Endodermal cell (in vitro differentiated cells): ENCODE data around the gene CRACR2B. TPM values are rescaled to one million over a fixed set of nuclear protein-coding genes. Genes with fewer than 3 reads are reported as not detected.

ENCODE experiments used
- DNase-seq: peaks from one replicate; pipeline ENCODE4 v3.0.0-alpha.2; 2017
- H3K27ac ChIP-seq: 2 replicates; pipeline ENCODE4 v1.5.1; 2013; ENCODE audit warnings: mild to moderate bottlenecking, low read depth, low read length, moderate library complexity
- H3K27me3 ChIP-seq: 2 replicates; pipeline ENCODE4 v1.6.1; 2013; ENCODE audit warnings: mild to moderate bottlenecking, low read length, moderate library complexity; ENCODE audit not compliant: insufficient read depth, control insufficient read depth, poor library complexity, severe bottlenecking
- H3K36me3 ChIP-seq: 2 replicates; pipeline ENCODE4 v1.7.0; 2013; ENCODE audit warnings: mild to moderate bottlenecking, low read length, moderate library complexity; ENCODE audit not compliant: control insufficient read depth, insufficient read depth
- H3K4me1 ChIP-seq: one replicate; pipeline ENCODE4 v1.7.0; 2013; ENCODE audit warnings: low read length; ENCODE audit not compliant: control insufficient read depth, insufficient read depth
- H3K4me3 ChIP-seq: 2 replicates; pipeline ENCODE4 v1.5.1; 2013; ENCODE audit warnings: mild to moderate bottlenecking, low read length, moderate library complexity
- H3K9ac ChIP-seq: 2 replicates; pipeline ENCODE4 v1.6.1; 2013; ENCODE audit warnings: mild to moderate bottlenecking, low read length, moderate library complexity; ENCODE audit not compliant: poor library complexity, severe bottlenecking; ENCODE audit errors: extremely low read depth
- H3K9me3 ChIP-seq: 2 replicates; pipeline ENCODE4 v1.6.1; 2013; ENCODE audit warnings: mild to moderate bottlenecking, low read length, moderate library complexity; ENCODE audit not compliant: control insufficient read depth
- H3K27ac Mint-ChIP-seq: 2 replicates; pipeline ENCODE4 v1.8.0; 2020; ENCODE audit warnings: mixed read lengths
- H3K27me3 Mint-ChIP-seq: 2 replicates; pipeline ENCODE4 v1.8.0; 2021; ENCODE audit warnings: mild to moderate bottlenecking, mixed read lengths; ENCODE audit not compliant: insufficient read depth
- H3K36me3 Mint-ChIP-seq: 2 replicates; pipeline ENCODE4 v1.8.0; 2020; ENCODE audit warnings: low read depth, mixed read lengths
- H3K4me1 Mint-ChIP-seq: 2 replicates; pipeline ENCODE4 v1.8.0; 2020; ENCODE audit warnings: mixed read lengths
- H3K4me3 Mint-ChIP-seq: 2 replicates; pipeline ENCODE4 v1.8.0; 2020; ENCODE audit warnings: mild to moderate bottlenecking, moderate library complexity, mixed read lengths
- H3K9me3 Mint-ChIP-seq: 2 replicates; pipeline ENCODE4 v1.8.0; 2020; ENCODE audit warnings: mild to moderate bottlenecking, mixed read lengths
- CTCF ChIP-seq: fragments of 200-600 bp; sonication (generic); conservative IDR thresholded peaks from 2 replicates; pipeline ENCODE4 v1.5.0; 2021; ENCODE audit warnings: antibody characterized with exemption, mild to moderate bottlenecking
- WGBS, 2 experiments: methylation state at CpG; one replicate each; pipeline versions ENCODE4 v1.1.5 to v1.1.7; 2013; ENCODE audit warnings: missing lambda C conversion rate in 2 of 2, mixed read lengths in 1 of 2; ENCODE audit not compliant: insufficient coverage in 1 of 2, insufficient read length in 1 of 2; 5-methylcytosine and 5-hydroxymethylcytosine counted together
- total RNA-seq, 2 donors: library from RNA; stranded (reverse); fragmentation: NEBNext Ultra II Directional in 1 of 2; extraction: Animal tissue kit (Norgen Biotek cat#: 25700) in 1 of 2; gene quantifications; 2 replicates in 1 of 2; 3 replicates in 1 of 2; pipeline ENCODE4 v1.2.1, GENCODE V29; 2021

The CRACR2B gene
- total RNA-seq, 2 donors from 2014 or later = 22.3 to 28.1 TPM

- Histone ChIP-seq H3K4me1 (no peaks in the 10 kb centered on the region), H3K4me3 (no peak overlapping the region), H3K9me3 (no peaks in the 10 kb centered on the region), H3K27ac (no peak overlapping the region), H3K27me3 (no peaks in the 10 kb centered on the region), H3K36me3 (no peaks in the 10 kb centered on the region), H3K9ac (no peak overlapping the region)
- no peak for TF ChIP-seq CTCF
- DNase-seq = no peak
- 80 to 95% methylated on average over 2 to 33 of the region's 37 CpGs for WGBS, 2 experiments
- H3K27me3 Mint-ChIP-seq = no peaks in the 10 kb centered on the region
- H3K9me3 Mint-ChIP-seq = no peaks in the 10 kb centered on the region
- no peak overlapping the region for H3K4me3 Mint-ChIP-seq
- H3K36me3 Mint-ChIP-seq = peaks cover 3% of the 10 kb centered on the region
- peaks cover 5% of the 10 kb centered on the region for H3K4me1 Mint-ChIP-seq
- H3K27ac Mint-ChIP-seq = no peak overlapping the region
Measured at GRCh38 chr11:858762-859339, 31.1 kb downstream of the CRACR2B start.

GRCh38 chr11:859394-860131 is 31.8 kb downstream of the CRACR2B start:
- Mint-ChIP-seq H3K27me3 (no peaks in the 10 kb centered on the region), H3K27ac (no peak overlapping the region), H3K4me1 (peaks cover 5% of the 10 kb centered on the region), H3K4me3 (no peak overlapping the region), H3K9me3 (no peaks in the 10 kb centered on the region), H3K36me3 (peaks cover 3% of the 10 kb centered on the region)
- H3K4me3 ChIP-seq = no peak overlapping the region
- no peak overlapping the region for H3K9ac ChIP-seq
- no peak overlapping the region for H3K27ac ChIP-seq
- H3K9me3 ChIP-seq = no peaks in the 10 kb centered on the region
- H3K4me1 ChIP-seq = no peaks in the 10 kb centered on the region
- no peak for TF ChIP-seq CTCF
- H3K36me3 ChIP-seq = no peaks in the 10 kb centered on the region
- no peak for DNase-seq
- no peaks in the 10 kb centered on the region for H3K27me3 ChIP-seq
- WGBS, 2 experiments = 86 to 91% methylated on average over 15 to 19 of the region's 31 CpGs

GRCh38 chr11:860234-861104 is 32.8 kb downstream of the CRACR2B start:
- no peak overlapping the region for H3K4me3 ChIP-seq
- no peak overlapping the region for H3K27ac ChIP-seq
- no peak overlapping the region for H3K9ac ChIP-seq
- Mint-ChIP-seq H3K9me3 (no peaks in the 10 kb centered on the region), H3K27ac (no peak overlapping the region), H3K36me3 (peaks cover 3% of the 10 kb centered on the region), H3K27me3 (no peaks in the 10 kb centered on the region), H3K4me3 (no peak overlapping the region), H3K4me1 (peaks cover 5% of the 10 kb centered on the region)
- no peak for TF ChIP-seq CTCF
- 90 to 92% methylated on average over 6 to 21 of the region's 21 CpGs for WGBS, 2 experiments
- H3K4me1 ChIP-seq = no peaks in the 10 kb centered on the region
- no peak for DNase-seq
- H3K27me3 ChIP-seq = no peaks in the 10 kb centered on the region
- H3K36me3 ChIP-seq = no peaks in the 10 kb centered on the region
- no peaks in the 10 kb centered on the region for H3K9me3 ChIP-seq
